ENCODE measurements around the gene ZBTB9.
A peak's percentile ranks its signal among the peaks of the same experiment; 100 is the strongest.

- TF ChIP-seq, protein P1, sequence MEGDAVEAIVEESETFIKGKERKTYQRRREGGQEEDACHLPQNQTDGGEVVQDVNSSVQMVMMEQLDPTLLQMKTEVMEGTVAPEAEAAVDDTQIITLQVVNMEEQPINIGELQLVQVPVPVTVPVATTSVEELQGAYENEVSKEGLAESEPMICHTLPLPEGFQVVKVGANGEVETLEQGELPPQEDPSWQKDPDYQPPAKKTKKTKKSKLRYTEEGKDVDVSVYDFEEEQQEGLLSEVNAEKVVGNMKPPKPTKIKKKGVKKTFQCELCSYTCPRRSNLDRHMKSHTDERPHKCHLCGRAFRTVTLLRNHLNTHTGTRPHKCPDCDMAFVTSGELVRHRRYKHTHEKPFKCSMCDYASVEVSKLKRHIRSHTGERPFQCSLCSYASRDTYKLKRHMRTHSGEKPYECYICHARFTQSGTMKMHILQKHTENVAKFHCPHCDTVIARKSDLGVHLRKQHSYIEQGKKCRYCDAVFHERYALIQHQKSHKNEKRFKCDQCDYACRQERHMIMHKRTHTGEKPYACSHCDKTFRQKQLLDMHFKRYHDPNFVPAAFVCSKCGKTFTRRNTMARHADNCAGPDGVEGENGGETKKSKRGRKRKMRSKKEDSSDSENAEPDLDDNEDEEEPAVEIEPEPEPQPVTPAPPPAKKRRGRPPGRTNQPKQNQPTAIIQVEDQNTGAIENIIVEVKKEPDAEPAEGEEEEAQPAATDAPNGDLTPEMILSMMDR (IDR thresholded peaks at IDR 0.05), result no peak
- TF ChIP-seq POLR2AphosphoS5 (IDR thresholded peaks at IDR 0.05), result peak; percentile 56 to 86
- no peak for TF ChIP-seq EP300 (IDR thresholded peaks at IDR 0.05)
- peak; percentile 36 for TF ChIP-seq POLR2A (IDR thresholded peaks at IDR 0.05; ENCODE audit: low read depth)
Measured at GRCh38 chr6:33410711-33411631, 43.4 kb upstream of the ZBTB9 start, which contains the start of gene PHF1.

Measured in esophagus muscularis mucosa (tissue), 4 donors.